HEK293 (cell line): Measurements from ENCODE around the gene AP1B1.

Experiments
- CTCF ChIA-PET: fragments of 350-600 bp; formaldehyde crosslinking; extraction: SDS; loops from one replicate; lab custom pipeline; 2021; ENCODE audit warnings: antibody characterized with exemption; lab: Yijun Ruan, JAX
- POLR2A ChIA-PET: fragments of 300-600 bp; formaldehyde crosslinking; extraction: SDS; loops from one replicate; lab custom pipeline; 2020; ENCODE audit warnings: antibody characterized with exemption, inconsistent platforms; lab: Yijun Ruan, JAX
- H3K27ac ChIP-seq: fragments of 200-500 bp; sonication (Bioruptor generic); 2 replicates; pipeline ENCODE4 v1.5.1; 2014; ENCODE audit warnings: low read depth, low read length, control low read depth, inconsistent platforms; ENCODE audit errors: extremely low read depth
- H3K36me3 ChIP-seq, 2 experiments: fragments of 200-500 bp in 1 of 2; sonication (Bioruptor generic) in 1 of 2; 1 replicate in 1 of 2; 2 replicates in 1 of 2; pipeline ENCODE4 v1.5.1; 2014 to 2017; ENCODE audit warnings: inconsistent platforms in 2 of 2, low read length in 2 of 2; ENCODE audit not compliant: control insufficient read depth in 2 of 2, insufficient read depth in 1 of 2
- H3K4me1 ChIP-seq: fragments of 200-500 bp; sonication (Bioruptor generic); 2 replicates; pipeline ENCODE4 v1.5.1; 2014; ENCODE audit warnings: mild to moderate bottlenecking, low read length, inconsistent platforms; ENCODE audit not compliant: control insufficient read depth, insufficient read depth
- H3K4me3 ChIP-seq: 2 replicates; pipeline ENCODE4 v1.5.1; 2011; ENCODE audit warnings: low read depth, mild to moderate bottlenecking, control low read depth, low read length, moderate library complexity
- H3K9me3 ChIP-seq: fragments of 200-500 bp; sonication (Bioruptor generic); 2 replicates; pipeline ENCODE4 v1.5.1; 2014; ENCODE audit warnings: low read depth, low read length, inconsistent platforms; ENCODE audit not compliant: control insufficient read depth, insufficient read depth
- BCL11B ChIP-seq: fragments of 450-650 bp; formaldehyde crosslinking; IDR thresholded peaks from 2 replicates; pipeline ENCODE4 v1.5.1; 2016; ENCODE audit warnings: low read depth, missing biosample characterization, missing genetic modification characterization
- IKZF3 ChIP-seq: fragments of 450-650 bp; IDR thresholded peaks from 2 replicates; pipeline ENCODE4 v1.5.0; 2018; ENCODE audit warnings: missing biosample characterization, mild to moderate bottlenecking, missing genetic modification characterization, moderate library complexity
- KLF17 ChIP-seq: fragments of 450-650 bp; formaldehyde crosslinking; IDR thresholded peaks from 2 replicates; pipeline ENCODE4 v1.5.1; 2016; ENCODE audit warnings: missing biosample characterization, missing genetic modification characterization
- SP3 ChIP-seq: fragments of 450-650 bp; formaldehyde crosslinking; IDR thresholded peaks from 2 replicates; pipeline ENCODE4 v1.5.1; 2016; ENCODE audit warnings: missing biosample characterization, missing genetic modification characterization
- TRIM28 ChIP-seq: IDR thresholded peaks from 2 replicates; pipeline ENCODE4 v1.6.1; 2011; ENCODE audit warnings: low read length, control low read depth, borderline replicate concordance
- ZBTB11 ChIP-seq: fragments of 450-650 bp; formaldehyde crosslinking; conservative IDR thresholded peaks from 2 replicates; pipeline ENCODE4 v1.5.1; 2016; ENCODE audit warnings: low read depth, missing biosample characterization, missing genetic modification characterization
- ZEB2 ChIP-seq: fragments of 450-650 bp; formaldehyde crosslinking; IDR thresholded peaks from 2 replicates; pipeline ENCODE4 v1.5.1; 2016; ENCODE audit warnings: missing biosample characterization, missing genetic modification characterization
- ZNF112 ChIP-seq: fragments of 450-650 bp; formaldehyde crosslinking; IDR thresholded peaks from 2 replicates; pipeline ENCODE4 v1.5.0; 2017; ENCODE audit warnings: missing biosample characterization, missing genetic modification characterization
- ZNF140 ChIP-seq: fragments of 450-650 bp; formaldehyde crosslinking; IDR thresholded peaks from 2 replicates; pipeline ENCODE4 v1.5.1; 2016; ENCODE audit warnings: missing biosample characterization, missing genetic modification characterization
- ZNF174 ChIP-seq: fragments of 450-650 bp; formaldehyde crosslinking; IDR thresholded peaks from 2 replicates; pipeline ENCODE4 v1.5.0; 2017; ENCODE audit warnings: missing biosample characterization, mild to moderate bottlenecking, missing genetic modification characterization
- ZNF18 ChIP-seq: fragments of 450-650 bp; formaldehyde crosslinking; IDR thresholded peaks from 2 replicates; pipeline ENCODE4 v1.5.1; 2016; ENCODE audit warnings: missing biosample characterization, missing genetic modification characterization
- ZNF280C ChIP-seq: fragments of 450-650 bp; formaldehyde crosslinking; IDR thresholded peaks from 2 replicates; pipeline ENCODE4 v1.5.1; 2016; ENCODE audit warnings: missing biosample characterization, missing genetic modification characterization
- ZNF394 ChIP-seq: fragments of 450-650 bp; formaldehyde crosslinking; IDR thresholded peaks from 2 replicates; pipeline ENCODE4 v1.5.1; 2016; ENCODE audit warnings: missing biosample characterization, missing genetic modification characterization, mild to moderate bottlenecking, moderate library complexity, borderline replicate concordance
- ZNF416 ChIP-seq: fragments of 450-650 bp; formaldehyde crosslinking; IDR thresholded peaks from 2 replicates; pipeline ENCODE4 v1.5.1; 2016; ENCODE audit warnings: missing biosample characterization, missing genetic modification characterization
- ZNF561 ChIP-seq: fragments of 450-650 bp; IDR thresholded peaks from 2 replicates; pipeline ENCODE4 v1.5.1; 2018; ENCODE audit warnings: missing biosample characterization, missing genetic modification characterization, borderline replicate concordance
- ZNF677 ChIP-seq: fragments of 450-650 bp; IDR thresholded peaks from 2 replicates; pipeline ENCODE4 v1.5.0; 2018; ENCODE audit warnings: missing biosample characterization, mild to moderate bottlenecking, missing genetic modification characterization, moderate library complexity
- ZNF747 ChIP-seq: fragments of 450-650 bp; formaldehyde crosslinking; IDR thresholded peaks from 2 replicates; pipeline ENCODE4 v1.5.1; 2016; ENCODE audit warnings: missing biosample characterization, missing genetic modification characterization
- ZNF76 ChIP-seq: fragments of 450-650 bp; formaldehyde crosslinking; IDR thresholded peaks from 2 replicates; pipeline ENCODE4; 2016; ENCODE audit warnings: low read depth, missing biosample characterization, missing genetic modification characterization, borderline replicate concordance

Gene AP1B1

GRCh38 chr22:29312218-29313125 is 75.9 kb downstream of the AP1B1 start:
- no peaks in the 10 kb centered on the region for H3K36me3 ChIP-seq
- CTCF ChIA-PET = interaction anchor here (0.6 to 1.6 kb wide), 10 partner anchors 9 to 840 kb away, joined by 3 to 6 read pairs (median 3); no protein-coding TSS in a partner anchor
- peaks cover 14% of the 10 kb centered on the region for H3K4me1 ChIP-seq
- H3K27ac ChIP-seq = no peak overlapping the region
- no peaks in the 10 kb centered on the region for H3K9me3 ChIP-seq
- POLR2A ChIA-PET = interaction anchor here (1.7 kb wide), 1 partner anchor 10 kb away, joined by 6 read pairs; no protein-coding TSS in a partner anchor
- H3K4me3 ChIP-seq = no peak overlapping the region
- TF ChIP-seq ZNF677 (tag by site-specific recombination) (no peak), ZNF174 (tag by site-specific recombination) (no peak), ZNF394 (tag by site-specific recombination) (no peak), ZNF140 (no peak), TRIM28 (no peak), ZNF280C (tag by site-specific recombination) (no peak), ZNF76 (no peak), ZNF18 (tag by site-specific recombination) (no peak), ZNF416 (tag by site-specific recombination) (no peak), ZNF747 (no peak), IKZF3 (tag by site-specific recombination) (no peak)
- TF ChIP-seq, all 188 proteins: peak for 0

- ChIA-PET CTCF (interaction anchor here (0.6 to 1.6 kb wide), 5 partner anchors 10 to 89 kb away, joined by 3 to 6 read pairs (median 3); no protein-coding TSS in a partner anchor), POLR2A (interaction anchor here (0.5 to 1.7 kb wide), 6 partner anchors 9 to 169 kb away, joined by 3 to 6 read pairs (median 4); partner anchors contain the start of genes EWSR1 and RHBDD3)
- H3K4me3 ChIP-seq = no peak overlapping the region
Observed at GRCh38 chr22:29311464-29312217, 76.7 kb downstream of the AP1B1 start.

GRCh38 chr22:29310863-29311339 is 77.5 kb downstream of the AP1B1 start:
- ChIA-PET CTCF (interaction anchor here (0.6 to 1.5 kb wide), 3 partner anchors 41 to 104 kb away, joined by 3 read pairs; no protein-coding TSS in a partner anchor), POLR2A (interaction anchor here (0.5 to 1.7 kb wide), 5 partner anchors 8 to 170 kb away, joined by 3 to 6 read pairs (median 4); partner anchors contain the start of genes EWSR1 and RHBDD3)
- Histone ChIP-seq H3K9me3 (no peaks in the 10 kb centered on the region), H3K4me1 (peaks cover 14% of the 10 kb centered on the region), H3K27ac (no peak overlapping the region), H3K36me3 (no peaks in the 10 kb centered on the region), H3K4me3 (no peak overlapping the region)
- no peak for TF ChIP-seq ZNF561 (tag by site-specific recombination)
- TF ChIP-seq KLF17 (tag by site-specific recombination) = peak; percentile 67
- TF ChIP-seq ZNF394 (tag by site-specific recombination) = no peak
- peak; percentile 52 for TF ChIP-seq SP3
- TF ChIP-seq ZEB2 (tag by site-specific recombination) = peak; percentile 61; the same call in 1 of the 2 replicates
- TF ChIP-seq ZBTB11 = no peak

More at GRCh38 chr22:29311464-29312217, 76.7 kb downstream of the AP1B1 start:
- Histone ChIP-seq H3K27ac (no peak overlapping the region), H3K9me3 (no peaks in the 10 kb centered on the region), H3K36me3 (no peaks in the 10 kb centered on the region), H3K4me1 (peaks cover 14% of the 10 kb centered on the region)
- TF ChIP-seq ZNF112 (tag by site-specific recombination) (no peak), BCL11B (tag by site-specific recombination) (peak; percentile 55; the same call in 1 of the 2 replicates)
